GM06990 (cell line): ENCODE data around the gene EMX1.

Experiments
- DNase-seq: peaks from one replicate; pipeline ENCODE4 v3.0.0-alpha.2; 2011; ENCODE audit not compliant: insufficient read length; ENCODE audit errors: extremely low read depth
- H3K27me3 ChIP-seq: replicated peaks from 2 replicates; pipeline ENCODE4 v1.6.0; 2011; ENCODE audit warnings: low read length; ENCODE audit not compliant: control insufficient read depth, insufficient read depth
- H3K36me3 ChIP-seq: 2 replicates; pipeline ENCODE4 v1.5.1; 2011; ENCODE audit warnings: low read length; ENCODE audit not compliant: control insufficient read depth, insufficient read depth
- H3K4me3 ChIP-seq: replicated peaks from 2 replicates; pipeline ENCODE4 v1.5.1; 2011; ENCODE audit warnings: low read depth, mild to moderate bottlenecking, control low read depth, low read length
- TF ChIP-seq, protein P1 (sequence below): IDR thresholded peaks from 2 replicates; pipeline ENCODE4 v1.5.1; 2011; ENCODE audit warnings: low read length, control low read depth, mild to moderate bottlenecking, inconsistent platforms; ENCODE audit not compliant: insufficient read depth, poor library complexity, severe bottlenecking

Gene EMX1

DNA sequence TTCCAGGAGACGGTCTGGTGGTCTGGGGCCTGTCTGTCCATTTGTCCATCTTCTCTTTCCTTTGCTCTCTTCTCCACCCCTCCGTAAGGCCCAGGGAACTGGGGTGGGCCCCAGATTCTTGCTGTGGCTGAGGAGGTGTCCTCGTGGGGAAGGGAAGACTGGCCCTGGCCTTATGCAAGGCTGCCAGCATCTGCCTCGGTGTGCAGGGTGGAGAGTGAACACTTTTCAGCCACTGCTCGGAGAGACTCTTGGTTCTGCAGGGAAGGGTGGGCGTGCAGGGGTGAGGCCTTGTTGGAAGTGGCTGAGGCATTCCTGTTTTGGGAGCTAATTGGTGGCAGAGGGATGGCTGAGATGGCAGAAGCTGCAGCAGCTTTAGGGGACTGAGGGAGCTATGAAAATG lies 23.0 kb downstream of the EMX1 start:
- Histone ChIP-seq H3K27me3 (no peaks in the 10 kb centered on the region), H3K4me3 (no peak overlapping the region), H3K36me3 (no peaks in the 10 kb centered on the region)
- TF ChIP-seq, protein P1, sequence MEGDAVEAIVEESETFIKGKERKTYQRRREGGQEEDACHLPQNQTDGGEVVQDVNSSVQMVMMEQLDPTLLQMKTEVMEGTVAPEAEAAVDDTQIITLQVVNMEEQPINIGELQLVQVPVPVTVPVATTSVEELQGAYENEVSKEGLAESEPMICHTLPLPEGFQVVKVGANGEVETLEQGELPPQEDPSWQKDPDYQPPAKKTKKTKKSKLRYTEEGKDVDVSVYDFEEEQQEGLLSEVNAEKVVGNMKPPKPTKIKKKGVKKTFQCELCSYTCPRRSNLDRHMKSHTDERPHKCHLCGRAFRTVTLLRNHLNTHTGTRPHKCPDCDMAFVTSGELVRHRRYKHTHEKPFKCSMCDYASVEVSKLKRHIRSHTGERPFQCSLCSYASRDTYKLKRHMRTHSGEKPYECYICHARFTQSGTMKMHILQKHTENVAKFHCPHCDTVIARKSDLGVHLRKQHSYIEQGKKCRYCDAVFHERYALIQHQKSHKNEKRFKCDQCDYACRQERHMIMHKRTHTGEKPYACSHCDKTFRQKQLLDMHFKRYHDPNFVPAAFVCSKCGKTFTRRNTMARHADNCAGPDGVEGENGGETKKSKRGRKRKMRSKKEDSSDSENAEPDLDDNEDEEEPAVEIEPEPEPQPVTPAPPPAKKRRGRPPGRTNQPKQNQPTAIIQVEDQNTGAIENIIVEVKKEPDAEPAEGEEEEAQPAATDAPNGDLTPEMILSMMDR = no peak
- DNase-seq = no peak

DNA sequence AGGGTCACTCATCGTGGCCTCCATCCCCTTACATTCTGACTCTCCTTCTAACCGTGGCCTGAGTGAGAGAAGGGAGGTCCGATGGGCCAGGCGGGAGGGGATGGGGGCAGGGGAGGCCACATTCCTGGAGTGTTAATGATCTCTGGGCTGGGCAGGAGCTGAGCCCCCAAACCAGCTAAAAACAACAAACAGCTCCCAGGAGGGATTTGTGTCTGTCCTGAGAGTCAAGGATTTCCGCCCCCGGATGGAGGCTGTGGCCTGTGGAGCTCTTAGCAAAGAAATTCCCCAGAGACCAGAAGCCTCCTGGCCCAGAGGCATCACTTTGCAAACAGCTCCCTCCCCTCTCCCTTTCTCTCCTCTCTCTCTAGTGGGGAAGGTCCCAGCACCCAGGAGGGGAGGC lies 23.5 kb downstream of the EMX1 start:
- TF ChIP-seq, protein P1 = no peak
- Histone ChIP-seq H3K27me3 (no peaks in the 10 kb centered on the region), H3K4me3 (no peak overlapping the region), H3K36me3 (no peaks in the 10 kb centered on the region)
- no peak for DNase-seq

DNA sequence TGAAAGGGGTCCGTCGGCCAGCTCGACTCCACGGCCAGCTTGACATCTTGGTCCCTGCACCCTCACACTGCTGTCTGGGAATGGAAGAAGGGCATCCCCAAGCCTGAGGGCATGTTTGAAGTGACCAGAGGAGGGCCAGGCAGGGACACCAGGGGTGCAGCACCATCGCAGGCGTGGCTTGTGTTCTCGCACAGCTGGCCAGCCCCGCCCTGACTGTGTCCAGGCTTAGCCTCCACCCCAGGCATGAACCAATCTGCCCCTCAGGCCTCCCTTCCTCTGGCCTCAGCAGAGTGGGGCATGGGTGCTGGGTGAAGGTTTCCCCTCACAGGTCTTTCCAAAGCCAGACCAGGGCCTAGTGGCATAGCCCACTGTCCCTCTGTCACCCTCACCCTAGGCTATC lies 25.0 kb downstream of the EMX1 start:
- H3K4me3 ChIP-seq = no peak overlapping the region
- H3K36me3 ChIP-seq = no peaks in the 10 kb centered on the region
- TF ChIP-seq, protein P1 = no peak
- no peaks in the 10 kb centered on the region for H3K27me3 ChIP-seq
- DNase-seq = no peak

DNA sequence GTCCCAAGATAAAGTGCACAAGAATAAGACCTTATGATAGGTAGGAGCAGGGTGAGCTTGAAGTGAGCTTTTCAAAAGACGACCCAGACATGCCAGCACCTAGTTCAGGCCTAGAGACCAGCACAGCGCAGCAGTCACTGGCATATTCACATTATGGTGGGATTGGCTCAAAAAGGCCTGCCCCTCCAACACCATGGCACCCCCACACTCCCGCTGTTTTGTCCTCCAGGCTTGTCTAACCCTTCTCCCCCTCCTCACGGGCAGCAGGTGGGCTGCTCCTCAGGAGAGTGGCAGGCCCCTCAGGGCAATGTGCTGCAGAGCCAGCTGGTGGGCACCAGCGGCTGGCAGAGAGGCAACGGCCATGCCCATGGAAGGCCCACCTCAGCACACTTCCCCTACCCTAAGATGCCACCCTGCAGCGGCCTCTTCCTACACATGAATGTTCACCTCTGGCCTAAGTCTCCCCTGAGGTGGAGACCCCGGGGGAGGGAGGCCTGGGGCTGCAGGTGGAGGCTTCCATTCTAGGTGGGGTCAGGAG lies 25.6 kb downstream of the EMX1 start:
- no peak for DNase-seq
- no peak overlapping the region for H3K4me3 ChIP-seq
- H3K27me3 ChIP-seq = no peaks in the 10 kb centered on the region
- TF ChIP-seq, protein P1 = no peak
- H3K36me3 ChIP-seq = no peaks in the 10 kb centered on the region

DNA sequence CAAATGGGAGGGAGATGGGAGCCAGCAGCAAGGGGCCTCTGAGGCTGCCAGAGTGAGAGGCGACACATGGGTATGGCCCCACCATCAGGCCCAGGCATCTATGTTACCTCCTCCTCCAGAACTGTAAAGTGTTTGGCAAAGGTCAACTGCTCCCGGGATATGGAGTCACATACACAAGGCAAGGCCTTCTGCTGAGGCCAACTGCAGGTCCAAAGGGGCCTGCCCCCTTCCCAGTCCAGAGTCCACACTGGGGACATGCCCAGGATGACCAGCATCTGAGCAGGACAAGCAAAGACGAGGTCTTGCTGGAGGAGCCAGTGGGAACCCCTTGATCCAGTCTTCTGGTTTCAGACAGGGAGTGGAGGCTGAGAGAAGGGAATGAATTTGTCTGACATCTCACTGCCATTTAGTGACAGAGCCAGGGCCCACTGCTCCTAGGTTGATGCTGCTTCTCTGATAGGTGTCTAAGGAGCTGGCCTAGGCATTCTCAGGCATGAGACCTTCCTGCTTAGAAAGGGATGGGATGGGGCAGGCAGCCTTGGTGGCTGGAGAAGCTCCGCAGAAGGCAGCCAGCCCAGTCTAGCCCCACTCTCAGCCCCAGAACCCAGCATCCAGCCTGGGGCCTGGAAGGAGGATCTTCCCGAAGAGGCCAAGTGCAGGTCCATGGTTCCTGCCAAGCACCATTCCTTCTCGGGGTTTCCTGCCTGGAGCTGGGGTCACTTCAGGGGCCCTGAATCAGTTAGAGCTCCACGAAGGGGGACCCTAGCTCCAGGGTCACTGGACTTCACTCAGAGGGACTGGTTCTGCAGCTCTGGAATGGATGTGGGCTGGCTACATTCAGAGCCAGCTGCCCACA lies 26.4 kb downstream of the EMX1 start:
- TF ChIP-seq, protein P1 = no peak
- H3K27me3 ChIP-seq = no peaks in the 10 kb centered on the region
- H3K4me3 ChIP-seq = no peak overlapping the region
- no peak for DNase-seq
- H3K36me3 ChIP-seq = no peaks in the 10 kb centered on the region
